Smooth muscle cell of the brain vasculature (primary cell): Measurements from ENCODE around the gene ZNRF2.
A peak's percentile ranks its signal among the peaks of the same experiment; 100 is the strongest.

Source experiments
- DNase-seq: peaks from one replicate; pipeline ENCODE4 v3.0.0-alpha.2; 2012; ENCODE audit warnings: low read depth, low spot score

Gene ZNRF2

GRCh38 chr7:30284298-30285066, at the start of gene ZNRF2:
Gene ZNRF2 (plus strand): TSS chr7:30284597. CDS start chr7:30285358, 761 bp downstream.
- DNase-seq, result peak; percentile 90

GRCh38 chr7:30237271-30237695, 47.1 kb upstream of the ZNRF2 start:
- DNase-seq, result no peak

GRCh38 chr7:30238721-30239441, 45.5 kb upstream of the ZNRF2 start:
- no peak for DNase-seq

GRCh38 chr7:30240106-30240800, 44.1 kb upstream of the ZNRF2 start:
- no peak for DNase-seq

GRCh38 chr7:30241767-30242166, 42.6 kb upstream of the ZNRF2 start:
- DNase-seq, result no peak

- no peak for DNase-seq
Measured at GRCh38 chr7:30244340-30244739, 40.1 kb upstream of the ZNRF2 start.

- no peak for DNase-seq
Measured at GRCh38 chr7:30245913-30246312, 38.5 kb upstream of the ZNRF2 start.

- DNase-seq, result no peak
Measured at GRCh38 chr7:30246392-30246791, 38.0 kb upstream of the ZNRF2 start.

GRCh38 chr7:30247541-30248401, 36.6 kb upstream of the ZNRF2 start:
- DNase-seq, result no peak

- DNase-seq, result no peak
Measured at GRCh38 chr7:30249316-30249715, 35.1 kb upstream of the ZNRF2 start.

GRCh38 chr7:30249986-30250774, 34.2 kb upstream of the ZNRF2 start:
- no peak for DNase-seq

- no peak for DNase-seq
Measured at GRCh38 chr7:30251708-30252329, 32.6 kb upstream of the ZNRF2 start.

GRCh38 chr7:30252885-30253795, 31.3 kb upstream of the ZNRF2 start:
- no peak for DNase-seq

- DNase-seq, result no peak
Measured at GRCh38 chr7:30253796-30254165, 30.6 kb upstream of the ZNRF2 start.

- no peak for DNase-seq
Measured at GRCh38 chr7:30254248-30254647, 30.1 kb upstream of the ZNRF2 start.

- no peak for DNase-seq
Measured at GRCh38 chr7:30254717-30255063, 29.7 kb upstream of the ZNRF2 start.

- no peak for DNase-seq
Measured at GRCh38 chr7:30255064-30255769, 29.2 kb upstream of the ZNRF2 start.

GRCh38 chr7:30256349-30256858, 28.0 kb upstream of the ZNRF2 start:
- DNase-seq, result no peak
